Vagina (tissue), 2 donors: Measurements from ENCODE around the gene ANGPTL8.

Experiments used
- CTCF ChIP-seq, 3 experiments: fragments of 450-650 bp in 2 of 3; fragments of 200-600 bp in 1 of 3; sonication (generic) in 1 of 3; IDR thresholded peaks; one replicate each; pipeline ENCODE4 v1.5.1; 2017 to 2019; ENCODE audit warnings: antibody characterized with exemption in 3 of 3, mild to moderate bottlenecking in 2 of 3, moderate library complexity in 2 of 3
- POLR2AphosphoS5 ChIP-seq, 2 donors: sonication (generic); formaldehyde crosslinking; IDR thresholded peaks; one replicate each; pipeline ENCODE4 v1.9.0; 2017; ENCODE audit warnings: antibody characterized with exemption in 2 of 2, mild to moderate bottlenecking in 2 of 2, low read depth in 1 of 2; ENCODE audit not compliant: insufficient read depth in 1 of 2

- TF ChIP-seq POLR2AphosphoS5 (IDR thresholded peaks at IDR 0.05; ENCODE audit: insufficient read depth in 1 of 2, low read depth in 1 of 2) (no peak), CTCF (IDR thresholded peaks at IDR 0.05) (no peak)
Measured at GRCh38 chr19:11269408-11269807, 30.0 kb downstream of the ANGPTL8 start.
